ENCODE measurements around the gene PAF1.

GRCh38 chr19:39406656-39407409, 15.9 kb upstream of the PAF1 start, which contains the start of gene ZFP36:
- TF ChIP-seq CTCF (IDR thresholded peaks at IDR 0.05; ENCODE audit: low read length), result 0 out of 2 replicates have a peak, but pooled peaks have one; percentile 9
- TF ChIP-seq EZH2 (IDR thresholded peaks at IDR 0.05; ENCODE audit: borderline replicate concordance, low read length), result no peak

All from OCI-LY1 (cell line).